NCI-H526 (cell line): Measurements from ENCODE around the gene TOMM6.

Experiments
- DNase-seq, 2 experiments: peaks; one replicate each; lab custom pipeline; 2025; lab: John Stamatoyannopoulos, UW

Gene TOMM6

GRCh38 chr6:41823178-41823577 is 35.7 kb downstream of the TOMM6 start:
- no peak for DNase-seq

- no peak for DNase-seq
Measured at GRCh38 chr6:41824571-41825569, 37.4 kb downstream of the TOMM6 start.

DNA sequence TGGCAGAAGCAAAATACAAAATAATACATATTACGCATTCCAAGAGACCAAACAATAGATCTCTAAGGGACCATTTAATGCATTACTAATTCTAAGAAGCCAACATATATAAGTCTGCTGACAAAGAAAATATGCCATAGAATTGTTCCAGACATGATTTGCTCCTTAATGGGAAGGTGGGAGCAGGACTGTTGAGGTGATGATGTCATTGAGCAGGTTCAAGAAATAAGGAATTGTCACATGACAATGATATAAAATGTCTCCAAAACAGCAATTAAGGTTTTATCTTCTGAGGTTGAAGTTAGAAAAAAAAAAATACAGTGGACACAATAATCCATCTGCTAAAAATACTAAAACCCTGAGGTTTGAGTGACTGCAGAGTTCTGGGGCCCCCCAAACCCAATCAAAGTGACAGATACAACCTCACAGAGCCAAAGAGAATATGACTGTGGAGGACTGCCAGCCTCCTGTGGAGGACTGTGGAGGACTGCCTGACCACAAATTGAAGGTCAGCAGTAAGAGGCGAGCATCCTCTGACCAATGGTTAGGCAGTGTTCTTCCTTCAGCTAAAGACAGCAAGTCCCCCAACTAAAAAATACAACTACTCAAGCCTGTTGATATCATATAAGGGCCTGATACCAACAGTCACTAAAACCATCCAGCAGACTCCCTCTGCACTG is 39.0 kb downstream of the TOMM6 start:
- DNase-seq = no peak

- DNase-seq = no peak
Measured at GRCh38 chr6:41832263-41832662, 44.8 kb downstream of the TOMM6 start.

DNA sequence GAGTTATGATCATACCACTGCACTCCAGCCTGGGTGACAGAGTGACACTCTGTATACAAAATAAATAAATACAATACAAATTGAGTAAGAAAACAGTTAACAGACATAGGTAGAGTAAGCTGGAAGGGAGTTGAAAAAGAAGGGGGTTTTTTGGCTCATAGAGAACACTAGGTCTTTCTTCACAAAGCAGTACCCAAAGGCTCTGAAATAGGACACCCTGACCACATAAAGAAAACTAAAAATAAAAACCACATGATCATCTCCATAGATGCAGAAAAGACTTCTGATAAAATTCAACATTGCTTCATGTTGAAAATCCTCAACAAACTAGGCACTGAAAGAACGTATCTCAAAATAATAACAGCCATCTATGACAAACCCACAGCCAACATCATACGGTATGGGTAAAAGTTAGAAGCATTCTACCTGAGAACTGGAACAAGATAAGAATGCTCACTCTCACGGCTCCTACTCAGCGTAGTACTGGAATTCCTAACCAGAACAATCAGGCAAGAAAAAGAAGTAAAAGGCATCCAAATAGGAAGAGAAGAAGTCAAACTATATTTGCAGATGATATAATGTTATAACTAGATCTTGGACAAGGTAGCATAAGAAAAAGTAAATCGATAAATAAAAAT is 48.6 kb downstream of the TOMM6 start:
- no peak for DNase-seq

GRCh38 chr6:41836660-41837052 is 49.2 kb downstream of the TOMM6 start:
- no peak for DNase-seq
